ENCODE results near the gene RNF126.
"Not testable (repeated sequence)": the region's sequence is repeated elsewhere in the genome, so short reads cannot be mapped to it uniquely, and the experiment has no call there.

The RNF126 gene

DNA sequence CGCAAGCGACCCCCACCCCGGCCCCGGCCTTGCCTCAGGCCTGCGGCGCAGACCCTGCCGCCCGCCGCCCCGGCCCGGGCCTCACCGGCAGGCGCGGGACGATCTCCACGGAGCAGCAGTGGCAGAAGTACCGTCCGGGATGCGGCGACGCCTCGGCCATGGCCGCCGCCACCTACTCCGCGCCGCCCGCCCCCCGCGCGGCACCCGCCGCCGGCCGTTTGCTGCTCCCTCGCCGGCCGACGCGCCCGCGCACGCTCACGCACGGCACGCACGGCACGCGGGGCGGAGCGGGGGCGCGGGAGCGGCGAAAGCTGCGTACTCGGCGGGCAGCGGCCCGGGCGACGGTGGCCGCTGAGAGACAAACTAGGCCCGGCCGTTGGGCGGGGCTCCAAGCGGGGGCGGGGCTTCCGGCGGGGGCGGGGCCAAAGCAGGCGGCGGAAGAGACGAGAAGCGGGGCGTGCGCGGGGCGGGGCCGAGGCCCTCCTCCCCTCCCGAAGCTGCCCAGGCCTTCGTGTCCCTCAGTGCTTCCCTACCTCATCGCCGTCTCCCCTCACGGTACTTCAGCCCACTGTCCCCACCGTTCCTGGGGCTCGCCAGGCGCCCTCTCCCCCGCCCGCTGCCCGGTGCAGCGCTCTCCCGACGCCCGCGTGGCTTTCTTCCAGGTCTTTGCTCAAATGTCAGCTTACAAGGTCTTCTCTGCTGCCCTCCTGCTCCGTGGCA lies at the start of gene RNF126:
RNF126 (minus strand) TSS at position 253 of the 720 bp plus-strand sequence; CDS start at position 160, 93 bp downstream.
- peak; percentile 98 for DNase-seq (ENCODE audit: low read depth)

DNA sequence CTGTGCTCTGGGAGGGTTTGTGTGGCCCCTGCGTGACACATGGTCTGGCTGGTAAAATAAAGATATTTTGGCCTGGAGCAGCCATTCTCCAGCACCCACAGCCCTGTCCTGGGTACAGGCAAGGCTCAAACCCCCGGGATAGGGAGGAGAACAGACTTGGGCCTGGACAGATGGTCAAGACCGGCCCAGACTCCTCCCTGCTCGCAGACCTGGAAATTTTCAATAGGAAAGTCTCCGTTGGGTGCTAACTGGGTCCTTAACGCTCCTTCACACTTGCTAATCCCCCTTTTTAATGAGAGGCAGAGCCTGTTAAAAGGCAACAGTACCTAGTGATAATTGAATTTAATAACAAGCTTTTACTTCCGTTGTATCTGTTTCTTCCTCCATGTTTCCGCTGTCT lies 48.2 kb upstream of the RNF126 start:
- no peak for DNase-seq (ENCODE audit: low read depth)

DNA sequence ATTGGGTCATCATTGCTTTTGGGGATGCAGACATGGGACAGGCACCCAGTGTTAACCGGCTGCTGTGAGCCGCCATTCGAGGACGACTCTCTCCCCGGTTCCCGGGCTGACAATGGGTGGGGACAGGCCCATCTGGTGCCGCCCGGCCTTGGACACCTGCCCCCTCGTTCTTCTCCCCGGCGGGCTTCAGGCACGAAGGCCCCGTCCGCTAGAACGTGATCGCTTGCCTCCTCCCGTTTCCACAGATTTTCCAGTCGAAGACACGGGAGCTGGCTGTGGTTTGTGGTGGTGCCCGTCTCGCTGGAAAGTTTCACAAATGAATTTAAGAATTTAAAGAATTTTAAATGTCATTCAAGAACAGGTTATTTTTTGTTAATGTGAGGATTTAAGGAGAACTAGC lies 47.8 kb upstream of the RNF126 start:
- no peak for DNase-seq (ENCODE audit: low read depth)

DNA sequence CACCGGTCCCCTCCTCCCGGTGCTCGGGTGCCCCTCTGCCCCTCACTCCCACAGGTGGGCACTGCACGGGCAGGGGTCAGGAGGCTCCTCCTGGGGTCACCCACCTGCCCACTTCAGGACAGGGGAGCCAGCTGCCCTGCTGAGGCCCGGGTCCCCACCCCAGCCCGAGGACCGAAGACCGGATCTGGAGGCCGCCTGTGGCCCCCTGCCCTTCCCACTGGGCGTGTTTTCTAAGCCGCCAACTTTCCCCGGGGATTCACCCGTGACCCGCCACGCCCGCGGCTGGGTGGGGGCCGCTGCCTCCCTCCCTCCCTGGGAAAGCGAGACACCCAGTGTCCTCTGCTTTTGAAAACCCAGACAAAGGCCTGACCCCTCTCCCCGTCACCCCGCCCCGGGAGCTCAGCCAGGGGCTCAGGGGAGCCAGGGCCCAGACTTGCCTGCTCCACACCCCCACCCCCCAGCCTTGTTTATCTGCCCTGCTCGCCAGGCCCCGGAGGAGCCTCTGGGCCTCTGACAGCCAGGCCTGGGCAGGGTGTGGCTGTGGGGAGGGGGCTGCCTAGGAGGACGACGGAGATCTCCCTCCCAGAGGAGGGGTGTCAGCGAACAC lies 47.1 kb upstream of the RNF126 start:
- DNase-seq (ENCODE audit: low read depth), result no peak

DNA sequence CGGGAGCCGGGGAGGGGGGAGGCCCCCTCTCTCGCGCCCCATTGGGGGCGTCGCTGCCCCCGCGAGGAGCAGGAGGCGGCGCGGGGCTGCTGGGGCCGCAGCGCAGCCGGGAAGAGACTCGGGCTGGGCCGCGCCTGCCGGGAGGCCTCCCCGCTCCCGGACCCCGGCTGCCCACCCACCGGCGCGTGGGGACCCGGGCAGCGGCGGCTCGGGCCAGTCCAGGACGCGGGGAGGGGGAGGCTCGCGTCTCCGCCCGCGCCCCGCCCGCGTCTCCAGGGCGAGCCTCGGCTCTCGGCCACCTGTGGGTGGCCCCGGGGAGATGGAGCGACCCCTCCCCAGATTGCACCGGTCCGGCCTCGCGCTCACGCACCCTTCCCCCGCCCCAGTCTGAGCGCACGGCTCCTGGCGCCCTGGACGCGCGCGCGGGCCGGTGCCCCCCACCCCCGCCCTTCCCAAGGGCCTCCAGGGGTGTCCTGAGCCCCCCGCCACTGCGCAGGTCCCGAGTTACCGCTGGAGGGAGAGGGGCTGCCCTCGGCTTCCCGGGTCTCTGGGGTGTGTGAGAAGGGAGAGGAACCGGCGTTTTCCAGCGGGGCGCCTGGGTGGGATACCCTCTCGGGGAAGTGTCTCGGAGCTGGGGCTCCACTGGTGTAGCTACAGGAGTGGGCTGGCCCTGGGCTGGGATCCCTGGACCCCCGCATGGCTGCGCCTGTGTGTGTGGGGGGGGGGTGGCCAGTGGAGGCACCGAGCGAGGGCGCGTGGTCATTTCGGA lies 46.4 kb upstream of the RNF126 start:
- DNase-seq (ENCODE audit: low read depth), result no peak

DNA sequence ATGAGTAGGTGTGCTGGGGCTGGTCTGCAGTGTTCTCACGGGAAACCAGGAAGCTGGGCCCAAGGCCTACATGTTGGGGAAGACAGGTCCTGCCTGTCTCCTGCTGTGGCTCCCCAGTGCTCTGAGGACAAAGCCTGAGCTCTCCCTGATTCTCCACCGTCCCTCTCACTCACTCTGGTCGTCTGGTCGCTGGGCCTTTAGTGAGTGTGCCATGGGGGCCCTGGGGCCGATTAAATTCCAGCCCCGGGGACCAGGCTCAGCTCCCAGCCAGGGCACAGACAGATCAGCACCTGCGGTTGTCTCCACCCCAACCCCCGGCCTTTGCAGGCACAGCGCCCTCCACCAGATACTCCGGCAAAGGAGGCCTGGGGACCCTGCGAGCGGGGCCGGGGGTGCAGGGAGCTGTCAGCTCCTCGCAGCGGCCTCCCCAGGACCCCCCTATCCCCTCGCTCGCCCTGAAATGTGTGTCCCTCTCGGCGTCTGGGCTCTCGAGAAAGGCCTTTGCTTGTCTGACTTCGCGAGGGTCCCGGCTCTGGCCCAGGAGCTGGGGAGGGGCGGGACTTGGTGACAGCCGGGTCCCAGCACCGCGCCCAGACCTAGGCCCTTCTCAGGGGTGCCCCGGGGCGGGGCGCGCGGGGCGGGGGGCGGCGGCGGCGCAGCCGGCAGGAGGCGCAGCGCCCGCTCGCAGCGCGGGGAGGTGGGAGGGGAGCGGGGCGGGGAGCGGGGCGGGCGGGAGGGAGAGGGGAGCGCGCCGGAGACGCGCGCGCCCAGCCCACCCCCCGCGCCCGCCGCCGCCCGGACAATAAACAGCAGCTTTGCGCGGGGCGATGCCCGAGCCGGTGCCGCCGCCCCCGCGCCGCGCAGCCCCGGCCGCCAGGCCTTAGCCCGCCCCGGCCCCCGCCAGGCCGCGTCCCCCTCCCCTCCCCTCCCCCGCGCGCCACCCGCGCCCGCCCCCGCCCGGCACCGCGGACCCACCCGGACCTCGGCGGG lies 45.4 kb upstream of the RNF126 start, which contains the start of gene PALM:
PALM (plus strand) TSS at position 782 of the 990 bp plus-strand sequence. CDS start 212 bp downstream, outside the sequence.
- no peak for DNase-seq (ENCODE audit: low read depth)

DNA sequence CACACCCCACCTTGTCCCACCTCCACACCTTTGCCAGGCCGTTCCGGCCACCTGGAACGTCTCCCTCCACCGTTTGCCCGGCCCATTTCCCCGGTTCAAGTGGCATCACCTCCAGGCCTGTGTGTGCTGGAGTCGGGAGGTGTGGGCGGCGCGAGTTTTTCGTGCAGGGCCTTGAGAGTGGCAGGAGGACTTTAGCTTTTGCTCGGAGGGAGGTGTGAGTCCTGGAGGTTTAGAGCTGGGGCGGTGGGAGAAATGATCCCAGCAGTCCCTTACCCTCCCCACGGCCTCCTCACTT lies 41.4 kb upstream of the RNF126 start:
- no peak for DNase-seq (ENCODE audit: low read depth)

DNA sequence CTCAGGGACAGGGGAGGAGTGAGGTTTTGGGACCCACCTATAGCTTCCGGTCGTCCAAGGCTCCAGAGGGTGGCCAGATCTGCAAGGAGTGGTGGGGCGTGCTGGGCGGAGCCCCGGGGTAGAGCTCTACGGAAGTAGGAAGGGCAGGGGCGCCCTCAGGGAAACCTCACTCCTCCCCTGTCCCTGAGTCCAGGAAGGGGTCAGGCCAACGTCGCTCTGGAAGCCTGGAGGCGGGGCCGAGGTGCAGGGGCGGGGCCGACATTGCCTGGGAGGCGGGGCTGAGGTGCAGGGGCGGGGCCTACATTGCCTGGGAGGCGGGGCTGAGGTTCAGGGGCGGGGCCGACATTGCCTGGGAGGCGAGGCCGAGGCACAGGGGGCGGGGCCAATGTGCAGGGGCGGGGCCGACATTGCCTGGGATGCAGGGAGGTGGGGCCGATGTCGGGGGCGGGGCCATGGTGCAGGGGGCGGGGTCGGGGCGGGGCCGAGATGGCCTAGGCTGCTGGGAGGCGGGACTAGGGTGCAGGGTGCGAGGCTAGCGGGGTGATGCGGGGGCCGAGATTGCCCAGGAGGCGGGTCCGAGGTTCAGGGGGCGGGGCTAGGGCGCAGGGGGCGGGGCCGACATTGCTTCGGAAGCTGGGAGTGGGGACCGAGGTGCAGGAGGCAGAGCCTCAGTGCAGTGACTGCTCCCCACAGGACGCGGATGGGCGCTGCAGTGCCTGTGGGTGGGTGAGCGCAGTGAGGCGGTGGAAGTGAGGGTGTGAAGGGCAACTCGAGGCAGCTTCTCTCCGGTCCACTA lies 40.8 kb upstream of the RNF126 start:
- DNase-seq (ENCODE audit: low read depth), result peak; percentile 39

DNA sequence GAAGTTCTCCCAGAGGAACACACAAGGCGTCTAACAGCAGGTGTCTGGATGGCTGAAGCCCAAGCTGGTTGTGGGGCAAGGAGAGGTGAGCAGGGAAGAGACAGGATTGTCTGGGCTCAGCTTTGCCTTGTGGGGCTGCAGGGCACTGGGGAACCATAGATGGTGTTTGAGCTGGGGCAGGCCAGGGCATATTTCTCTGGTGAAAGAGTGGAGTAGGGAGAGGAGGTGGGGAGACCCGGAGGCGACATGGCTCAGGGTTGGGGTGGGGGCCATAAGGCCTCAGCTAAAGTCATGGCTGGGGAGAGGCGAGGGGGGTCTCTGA lies 40.3 kb upstream of the RNF126 start:
- no peak for DNase-seq (ENCODE audit: low read depth)

DNA sequence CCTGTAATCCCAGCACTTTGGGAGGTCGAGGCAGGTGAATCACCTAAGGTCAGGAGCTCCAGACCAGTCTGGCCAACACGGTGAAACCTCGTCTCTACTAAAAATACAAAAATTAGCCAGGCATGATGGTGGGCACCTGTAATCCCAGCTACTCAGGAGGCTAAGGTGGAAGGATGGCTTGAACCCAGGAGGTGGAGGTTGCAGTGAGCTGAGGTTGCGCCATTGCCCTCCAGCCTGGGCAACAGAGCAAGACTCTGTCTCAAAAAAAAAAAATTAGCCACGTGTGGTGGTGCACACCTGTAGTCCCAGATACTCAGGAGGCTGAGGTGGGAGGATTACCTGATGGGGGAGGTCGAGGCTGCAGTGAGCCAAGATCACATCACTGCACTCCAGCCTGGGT lies 39.8 kb upstream of the RNF126 start:
- DNase-seq (ENCODE audit: low read depth), result not testable (repeated sequence)

DNA sequence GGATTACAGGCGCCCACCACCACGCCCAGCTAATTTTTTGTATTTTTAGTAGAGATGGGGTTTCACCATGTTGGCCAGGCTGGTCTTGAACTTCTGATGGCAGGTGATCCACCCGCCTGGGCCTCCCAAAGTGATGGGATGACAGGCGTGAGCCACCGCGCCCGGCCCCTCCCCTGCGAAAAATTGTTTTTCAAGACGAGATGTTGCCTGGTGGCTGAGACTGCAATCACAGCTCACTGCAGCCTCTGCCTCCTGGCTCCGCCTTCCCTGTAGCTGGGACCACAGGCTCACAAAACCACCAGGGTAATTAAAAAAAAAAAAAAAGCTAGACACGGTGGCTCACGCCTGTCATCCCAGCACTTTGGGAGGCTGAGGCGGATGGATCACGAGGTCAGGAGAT lies 36.9 kb upstream of the RNF126 start:
- DNase-seq (ENCODE audit: low read depth), result not testable (repeated sequence)

DNA sequence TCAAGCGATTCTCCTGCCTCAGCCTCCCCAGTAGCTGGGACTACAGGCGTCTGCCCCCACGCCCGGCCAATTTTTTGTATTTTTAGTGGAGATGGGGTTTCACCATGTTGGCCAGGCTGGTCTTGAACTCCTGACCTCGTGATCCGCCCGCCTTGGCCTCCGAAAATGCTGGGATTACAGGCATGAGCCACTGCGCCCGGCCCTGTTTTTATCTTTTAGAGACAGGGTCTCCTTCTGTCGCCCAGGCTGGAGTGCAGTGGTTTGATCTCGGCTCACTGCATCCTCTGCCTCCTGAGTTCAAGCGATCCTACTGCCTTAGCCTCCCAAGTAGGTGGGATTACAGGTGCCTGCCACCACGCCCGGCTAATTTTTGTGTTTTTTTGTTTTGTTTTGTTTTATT lies 35.5 kb upstream of the RNF126 start:
- not testable (repeated sequence) for DNase-seq (ENCODE audit: low read depth)

DNA sequence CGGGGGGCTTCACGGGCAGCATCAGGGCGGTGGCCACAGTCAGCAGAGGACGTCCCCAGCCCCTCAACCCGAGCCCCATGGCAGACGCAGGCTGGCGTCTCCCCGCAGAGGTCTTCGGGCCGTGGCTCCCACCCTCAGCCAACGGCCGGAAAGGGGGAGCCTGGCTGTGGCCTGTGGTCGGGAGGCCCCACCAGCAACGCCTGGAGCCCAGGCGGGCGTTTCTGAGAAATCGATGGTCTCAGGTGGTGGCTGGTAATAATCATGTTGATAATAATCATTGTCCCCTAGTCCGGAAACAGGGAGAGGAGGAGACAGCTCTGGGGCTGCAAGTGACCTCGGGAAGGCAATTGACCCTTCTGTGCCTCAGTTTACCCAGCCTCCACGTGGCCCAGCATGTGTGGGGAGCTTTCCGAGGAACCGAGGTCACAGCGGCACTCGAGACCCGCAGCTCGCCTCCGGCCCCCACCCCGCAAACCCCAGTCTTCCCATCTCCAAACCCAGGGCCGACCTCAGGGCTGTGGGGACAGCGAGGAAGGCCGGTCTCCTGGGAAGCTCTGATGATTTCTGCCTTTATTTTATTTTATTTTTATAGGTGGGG lies 32.4 kb upstream of the RNF126 start, which contains the start of gene PRSS57:
PRSS57 (minus strand) TSS at position 101 of the 598 bp plus-strand sequence; CDS start at position 79, 22 bp downstream.
- DNase-seq (ENCODE audit: low read depth), result no peak

DNA sequence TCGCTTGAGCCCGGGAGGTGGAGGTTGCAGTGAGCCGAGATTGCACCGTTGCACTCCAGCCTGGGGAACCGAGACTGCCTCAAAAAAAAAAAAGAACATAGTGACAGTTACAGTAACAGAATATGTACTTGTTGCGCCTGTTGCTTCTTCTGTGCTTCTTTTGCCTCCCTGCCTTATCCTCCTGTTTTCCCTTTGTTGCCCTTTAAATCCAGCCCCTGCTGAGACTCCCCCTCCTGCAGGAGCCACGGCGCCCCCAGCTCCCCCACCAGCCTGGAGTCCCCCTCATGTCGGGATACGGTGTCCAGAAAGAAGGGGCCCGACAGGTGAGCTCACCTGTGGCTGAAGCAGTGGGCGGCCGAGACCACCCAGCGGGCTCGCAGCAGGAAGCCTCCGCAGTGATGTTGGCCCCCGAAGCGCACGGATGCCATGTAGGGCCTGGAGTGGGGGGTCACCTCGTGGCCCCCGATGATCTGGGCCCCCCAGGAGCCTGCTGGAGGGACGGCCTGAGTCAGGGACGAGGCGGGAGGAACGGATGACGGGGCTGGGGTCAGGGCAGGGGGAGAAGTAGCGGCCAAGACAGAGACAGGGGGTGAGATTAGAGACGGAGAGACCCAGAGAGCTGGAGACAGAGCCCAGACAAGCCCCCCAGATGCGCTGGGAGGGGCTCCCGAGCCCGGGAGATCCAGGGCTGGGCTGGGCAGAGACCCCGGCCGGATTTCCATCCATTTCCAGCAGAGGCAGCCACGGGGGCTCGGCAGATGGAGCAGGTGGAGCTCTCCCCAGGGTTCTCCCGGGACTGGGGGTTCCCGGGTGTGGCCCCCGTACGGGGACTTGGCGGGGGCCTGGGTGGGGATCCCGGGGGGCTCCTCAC lies 31.7 kb upstream of the RNF126 start:
- DNase-seq (ENCODE audit: low read depth), result no peak

DNA sequence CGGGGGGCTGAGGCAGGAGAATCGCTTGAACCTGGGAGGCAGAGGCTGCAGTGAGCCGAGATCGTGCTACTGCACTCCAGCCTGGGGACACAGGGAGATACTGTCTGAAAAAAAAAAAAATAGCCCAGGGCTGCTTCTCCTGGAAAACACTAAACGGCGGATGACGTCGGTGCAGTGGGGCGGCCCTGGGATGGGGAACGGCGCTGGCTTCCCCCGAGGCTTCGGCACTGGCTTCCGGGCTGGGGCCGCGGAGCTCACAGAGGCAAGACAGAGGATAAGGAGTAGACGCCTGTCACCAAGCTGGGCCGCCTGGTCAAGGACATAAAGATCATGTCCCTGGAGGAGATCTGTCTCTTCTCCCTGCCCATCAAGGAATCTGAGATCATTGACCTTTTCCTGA lies 27.2 kb upstream of the RNF126 start:
- DNase-seq (ENCODE audit: low read depth), result no peak

DNA sequence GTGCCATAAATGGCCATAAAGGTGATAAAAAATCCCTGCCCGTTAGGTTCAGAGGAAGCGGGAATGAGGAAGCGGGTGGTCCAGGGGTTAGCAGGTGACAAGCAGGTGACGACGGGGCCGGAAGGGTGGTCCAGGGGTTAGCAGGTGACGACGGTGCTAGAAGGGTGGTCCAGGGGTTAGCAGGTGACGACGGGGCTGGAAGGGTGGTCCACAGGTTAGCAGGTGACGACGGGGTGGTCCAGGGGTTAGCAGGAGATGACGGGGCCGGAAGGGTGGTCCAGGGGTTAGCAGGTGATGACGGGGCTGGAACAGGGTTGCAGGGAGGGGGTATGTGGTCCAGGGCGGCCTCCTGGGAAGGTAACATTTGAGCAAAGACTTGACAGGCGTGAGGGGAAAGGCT lies 26.0 kb upstream of the RNF126 start:
- no peak for DNase-seq (ENCODE audit: low read depth)

DNA sequence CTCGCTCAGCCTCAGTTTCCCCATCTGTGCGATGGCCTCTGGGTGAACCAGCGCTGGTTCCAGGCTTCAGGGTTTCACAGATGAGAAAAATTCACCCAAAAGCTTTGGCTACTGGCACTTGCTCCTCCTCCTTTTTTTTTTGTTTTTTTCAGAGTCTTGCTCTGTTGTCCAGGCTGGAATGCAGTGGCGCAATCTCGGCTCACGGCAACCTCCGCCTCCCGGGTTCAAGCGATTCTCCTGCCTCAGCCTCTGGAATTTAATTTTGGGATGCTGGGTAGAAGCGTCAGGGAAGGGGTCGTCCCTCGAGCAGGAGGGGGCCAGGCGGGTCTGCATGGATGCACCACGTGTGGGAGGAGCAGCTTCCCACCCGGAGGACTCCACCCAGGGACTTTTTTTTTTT lies 25.2 kb upstream of the RNF126 start:
- DNase-seq (ENCODE audit: low read depth), result no peak

DNA sequence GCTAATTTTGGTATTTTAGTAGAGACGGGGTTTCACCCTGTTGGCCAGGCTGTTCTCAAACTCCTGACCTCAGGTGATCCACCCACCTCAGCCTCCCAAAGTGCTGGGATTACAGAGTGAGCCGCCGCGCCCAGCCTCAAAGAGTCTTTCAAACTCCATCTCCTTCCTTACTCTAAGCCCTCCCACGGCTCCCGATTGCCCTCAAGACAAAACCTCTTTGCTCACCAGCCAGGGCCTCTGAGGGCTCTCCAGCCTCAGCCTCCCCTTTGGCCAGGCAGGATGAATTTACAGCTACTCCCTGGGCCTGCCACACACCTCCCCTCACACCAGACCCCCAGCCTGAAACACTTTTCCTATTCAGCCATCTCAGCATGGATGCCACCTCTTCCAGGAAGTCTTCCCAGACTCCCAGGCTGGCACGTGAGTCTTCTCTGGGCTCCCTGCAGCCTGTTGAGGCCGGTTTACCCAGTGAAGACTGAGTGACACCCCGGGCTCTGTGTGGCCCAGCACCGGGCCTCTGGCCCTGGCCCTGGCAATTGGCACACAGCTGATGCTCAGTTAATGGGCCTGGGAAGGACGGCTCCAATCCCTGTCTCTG lies 24.7 kb upstream of the RNF126 start:
- DNase-seq (ENCODE audit: low read depth), result no peak

DNA sequence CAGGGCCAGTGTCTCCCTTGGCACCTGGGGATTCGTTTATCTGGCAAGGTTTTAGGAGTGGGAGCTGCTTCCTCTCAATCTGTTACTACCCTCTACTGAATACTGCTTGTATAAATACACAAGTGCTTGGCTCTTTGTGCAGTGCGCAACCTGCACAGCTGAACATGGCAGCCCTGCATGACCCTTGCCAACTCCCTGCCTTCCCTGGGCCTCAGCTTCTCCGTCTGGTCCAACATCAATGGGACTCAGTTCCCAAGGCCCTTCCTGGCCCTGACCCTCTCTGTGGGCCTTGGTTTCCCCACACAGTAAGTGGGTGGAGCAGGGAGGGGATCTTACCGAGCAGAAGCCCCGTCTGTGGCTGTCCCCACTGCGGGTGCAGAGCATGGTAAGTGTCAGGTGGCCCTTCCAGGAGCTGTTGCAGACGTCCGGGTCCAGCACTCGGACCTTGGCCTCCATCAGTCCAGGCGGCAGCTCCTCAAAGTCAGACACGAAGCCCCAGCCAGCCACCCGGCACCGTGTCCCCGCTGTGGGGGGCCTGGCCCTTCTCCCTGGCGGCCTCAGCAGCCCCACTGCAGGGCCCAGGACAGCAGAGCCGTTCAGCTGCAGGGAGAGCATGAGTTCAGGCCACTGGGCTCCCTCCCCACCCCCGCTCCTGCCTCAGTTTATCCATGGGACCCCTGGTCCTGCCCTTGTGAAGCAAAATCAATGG lies 23.7 kb upstream of the RNF126 start:
- DNase-seq (ENCODE audit: low read depth), result no peak
